ENCODE results near the gene ELMO2. TPM values are rescaled to one million over a fixed set of nuclear protein-coding genes. Genes with fewer than 3 reads are reported as not detected.

Gene ELMO2
- total RNA-seq, 8 experiments from 2014 or later, result 23.0 to 58.2 (median 38.2) TPM

DNA sequence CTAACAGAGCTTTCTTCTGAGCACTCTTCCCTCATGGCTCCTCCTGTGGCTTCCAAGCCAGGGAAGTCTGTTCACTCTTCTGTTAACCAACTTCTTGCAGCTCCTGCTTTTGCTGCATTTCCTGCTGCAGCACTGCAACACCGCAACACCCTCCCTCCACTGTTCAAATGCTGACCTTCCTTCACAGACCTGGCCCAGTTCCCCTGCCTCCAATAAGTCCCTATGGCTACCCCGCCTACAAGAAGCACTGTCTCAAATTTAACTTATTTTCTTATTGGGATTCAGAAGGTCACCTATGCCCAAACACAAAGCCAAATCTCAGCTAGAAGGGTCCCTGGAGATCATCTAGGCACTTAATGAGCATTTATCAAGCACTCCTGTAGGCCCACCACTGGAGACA, 44.6 kb downstream of the ELMO2 start:
- ATAC-seq (replicated peaks in 6 of 8), result no peak
- Histone ChIP-seq H3K4me1 (replicated peaks in 1 of 2) (peaks cover 6 to 17% of the 10 kb centered on the region in 2 donors), H3K27ac (no peak overlapping the region), H3K4me3 (no peak overlapping the region)
- 67 to 100% (median 100%) methylated on average over 1 to 2 of the region's 2 CpGs; no CpG with 5 or more reads in 4 of the 10 experiments for WGBS, 10 experiments
- in situ Hi-C loops (cut with MboI; ENCODE audit: low pct_unique_long_range_greater_than_20kb in 2 of 9, low sequenced_read_pairs in 9 of 9, unreplicated experiment in 9 of 9), result no loop called here

DNA sequence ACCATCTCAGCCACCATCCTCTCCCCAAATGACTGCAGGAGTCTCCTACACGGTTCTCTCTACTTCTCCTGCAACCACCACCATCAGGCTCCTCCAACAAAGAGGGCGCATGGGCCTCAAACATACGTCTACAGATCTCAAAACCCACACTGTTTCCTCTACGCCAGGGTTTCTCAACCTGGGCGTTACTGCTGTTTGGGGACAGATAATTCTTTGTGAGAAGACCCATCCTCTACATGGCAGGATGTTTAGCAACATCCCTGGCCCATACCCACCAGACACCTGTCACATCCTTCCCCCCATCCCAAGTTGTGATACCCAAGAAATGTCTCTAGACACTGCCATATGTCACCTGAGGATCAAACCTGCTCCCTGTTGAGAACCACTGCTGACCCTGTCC, 45.0 kb downstream of the ELMO2 start:
- WGBS, 10 experiments, result 80 to 96% (median 86%) methylated on average over 1 to 5 of the region's 5 CpGs; no CpG with 5 or more reads in 4 of the 10 experiments

DNA sequence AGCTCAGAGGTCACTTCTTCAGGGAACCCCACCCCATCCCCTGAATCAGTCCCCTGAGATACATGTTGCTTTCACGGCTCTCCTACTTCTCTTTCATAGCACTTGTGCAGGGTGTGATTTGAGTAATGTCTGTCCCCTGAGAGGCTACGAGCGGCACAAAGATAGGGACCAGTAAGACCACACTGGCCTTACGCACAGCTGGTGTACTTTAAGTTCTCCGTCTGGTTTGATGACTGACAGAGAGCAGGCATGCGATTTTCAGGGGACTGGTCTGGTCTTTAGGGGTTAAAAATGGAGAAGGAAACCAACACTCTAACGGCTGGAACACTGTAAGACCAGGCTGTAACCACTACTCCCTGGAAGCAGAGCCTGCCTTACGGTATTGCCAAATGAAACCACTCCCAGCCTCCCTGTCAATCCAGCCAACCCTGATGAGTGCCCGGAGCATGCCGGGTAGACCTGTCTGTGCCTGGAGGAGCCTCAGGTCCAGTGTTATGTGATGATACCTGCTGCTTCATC, 47.1 kb downstream of the ELMO2 start:
- Histone ChIP-seq H3K4me3 (no peak overlapping the region), H3K27ac (no peak overlapping the region), H3K4me1 (replicated peaks in 1 of 2) (peaks cover 0 to 11% of the 10 kb centered on the region in 2 donors)
- in situ Hi-C loops (cut with MboI; ENCODE audit: low pct_unique_long_range_greater_than_20kb in 2 of 9, low sequenced_read_pairs in 9 of 9, unreplicated experiment in 9 of 9), result no loop called here
- WGBS, 10 experiments, result 0 to 96% (median 76%) methylated on average over 1 to 7 of the region's 10 CpGs; no CpG with 5 or more reads in 3 of the 10 experiments
- peak in 1 of 8 experiments; percentile 5 for ATAC-seq (replicated peaks in 6 of 8)

More for the DNA sequence above, 45.0 kb downstream of the ELMO2 start:
- ATAC-seq (replicated peaks in 6 of 8), result no peak
- Histone ChIP-seq H3K4me1 (replicated peaks in 1 of 2) (peaks cover 6 to 17% of the 10 kb centered on the region in 2 donors), H3K27ac (no peak overlapping the region), H3K4me3 (no peak overlapping the region)
- in situ Hi-C loops (cut with MboI; ENCODE audit: low pct_unique_long_range_greater_than_20kb in 2 of 9, low sequenced_read_pairs in 9 of 9, unreplicated experiment in 9 of 9), result no loop called here

- H3K27ac ChIP-seq, result no peak overlapping the region
- in situ Hi-C loops (cut with MboI; ENCODE audit: low pct_unique_long_range_greater_than_20kb in 2 of 9, low sequenced_read_pairs in 9 of 9, unreplicated experiment in 9 of 9), result no loop called here
- ATAC-seq (replicated peaks in 6 of 8), result no peak
- 80 to 100% (median 85%) methylated on average over 1 to 7 of the region's 19 CpGs; no CpG with 5 or more reads in 3 of the 10 experiments for WGBS, 10 experiments
- peaks cover 0 to 11% of the 10 kb centered on the region in 2 donors for H3K4me1 ChIP-seq (replicated peaks in 1 of 2)
- H3K4me3 ChIP-seq, result no peak overlapping the region
These were observed 47.9 kb downstream of the ELMO2 start for GRCh38 chr20:46358346-46359058.

- ATAC-seq (replicated peaks in 6 of 8), result peak in 7 of 8 experiments; percentile 8 to 41 (median 25)
- in situ Hi-C loops (cut with MboI; ENCODE audit: low pct_unique_long_range_greater_than_20kb in 2 of 9, low sequenced_read_pairs in 9 of 9, unreplicated experiment in 9 of 9), result no loop called here
- H3K4me1 ChIP-seq (replicated peaks in 1 of 2), result no peaks in the 10 kb centered on the region
- no peak overlapping the region for H3K27ac ChIP-seq
- 9 to 20% (median 20%) methylated on average over 1 to 6 of the region's 13 CpGs; no CpG with 5 or more reads in 7 of the 10 experiments for WGBS, 10 experiments
- H3K4me3 ChIP-seq, result no peak overlapping the region
These were observed 49.3 kb downstream of the ELMO2 start for GRCh38 chr20:46357030-46357514.

DNA sequence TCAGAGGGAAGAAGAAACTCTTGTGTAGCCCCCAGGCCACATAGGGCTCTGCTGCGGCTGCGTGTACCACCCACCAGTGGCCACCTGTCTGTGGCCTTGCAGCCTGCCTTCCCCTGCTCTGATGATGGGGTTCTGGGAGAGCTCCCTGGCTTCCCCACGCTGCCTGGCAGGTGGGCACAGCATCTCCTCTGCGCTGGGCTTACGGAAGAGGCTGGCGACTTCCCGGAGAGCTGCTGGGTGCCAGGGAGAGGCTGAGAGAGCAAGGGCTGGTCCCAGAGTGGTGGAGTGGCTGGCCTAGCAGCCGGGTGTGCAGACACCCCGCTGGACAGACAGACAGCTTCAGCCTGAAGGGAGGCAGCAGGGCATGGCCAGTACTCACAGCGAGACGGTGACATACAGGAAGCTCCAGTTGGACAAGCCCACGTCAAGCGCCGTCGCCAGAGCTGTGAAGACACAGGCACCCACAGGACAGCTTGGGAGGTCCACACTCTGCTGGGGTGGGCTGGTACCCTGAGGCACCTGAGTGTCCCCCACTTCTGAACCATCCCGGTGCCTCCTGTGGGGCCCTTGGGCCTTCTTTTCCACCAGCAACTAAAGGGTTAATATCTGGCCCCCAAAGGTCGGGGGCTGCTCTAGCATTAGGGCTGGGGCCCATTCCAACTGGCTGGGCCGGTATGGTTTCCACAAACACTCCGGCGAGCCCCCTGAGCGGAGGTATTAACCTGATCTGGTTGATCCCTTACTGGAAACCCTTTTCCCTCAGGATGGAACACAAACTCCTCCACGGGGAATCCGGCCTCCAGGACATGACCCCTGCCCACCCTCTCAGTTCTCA, 50.0 kb downstream of the ELMO2 start:
- H3K4me1 ChIP-seq (replicated peaks in 1 of 2), result peaks cover 6% of the 10 kb centered on the region in 2 donors
- whole genome bisulfite sequencing, 10 experiments, result 0 to 95% (median 85%) methylated on average over 1 to 5 of the region's 23 CpGs; no CpG with 5 or more reads in 3 of the 10 experiments
- peak in 2 of 8 experiments; percentile 2 to 3 for ATAC-seq (replicated peaks in 6 of 8)
- no peak overlapping the region for H3K27ac ChIP-seq
- in situ Hi-C loops (cut with MboI; ENCODE audit: low pct_unique_long_range_greater_than_20kb in 2 of 9, low sequenced_read_pairs in 9 of 9, unreplicated experiment in 9 of 9), result no loop called here
- no peak overlapping the region for H3K4me3 ChIP-seq

DNA sequence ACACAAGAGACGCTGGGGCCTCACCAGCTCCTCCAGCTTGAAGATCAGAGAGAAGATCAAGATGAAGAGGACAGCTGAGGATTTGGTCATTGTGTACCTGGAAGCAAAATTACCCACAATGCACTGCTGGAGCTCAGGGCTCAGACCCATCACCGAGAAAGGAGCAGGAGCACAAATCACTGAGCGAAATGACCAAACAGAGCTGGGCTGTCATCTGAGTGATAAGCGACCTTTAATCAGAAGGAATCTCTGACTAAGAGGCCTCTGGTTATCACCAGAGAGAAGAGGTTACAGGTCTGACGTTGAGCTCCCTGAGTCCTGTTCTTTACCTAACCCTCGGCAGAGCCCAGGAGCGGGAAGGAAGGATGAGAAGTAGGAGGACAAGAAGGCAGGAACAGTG, 50.6 kb downstream of the ELMO2 start:
- no peak overlapping the region for H3K27ac ChIP-seq

GRCh38 chr20:46354920-46355654, 51.3 kb downstream of the ELMO2 start:
- 76 to 100% (median 89%) methylated on average over 1 to 9 of the region's 20 CpGs; no CpG with 5 or more reads in 3 of the 10 experiments for WGBS, 10 experiments
- Histone ChIP-seq H3K4me1 (replicated peaks in 1 of 2) (peaks cover 19% of the 10 kb centered on the region in 2 donors), H3K27ac (no peak overlapping the region), H3K4me3 (no peak overlapping the region)
- in situ Hi-C loops (cut with MboI; ENCODE audit: low pct_unique_long_range_greater_than_20kb in 2 of 9, low sequenced_read_pairs in 9 of 9, unreplicated experiment in 9 of 9), result no loop called here
- no peak for ATAC-seq (replicated peaks in 6 of 8)

More for the DNA sequence above, 50.6 kb downstream of the ELMO2 start:
- in situ Hi-C loops (cut with MboI; ENCODE audit: low pct_unique_long_range_greater_than_20kb in 2 of 9, low sequenced_read_pairs in 9 of 9, unreplicated experiment in 9 of 9), result no loop called here
- 67 to 95% (median 82%) methylated on average over 1 to 7 of the region's 7 CpGs; no CpG with 5 or more reads in 3 of the 10 experiments for WGBS, 10 experiments
- H3K4me3 ChIP-seq, result no peak overlapping the region
- ATAC-seq (replicated peaks in 6 of 8), result peak in 4 of 8 experiments; percentile 11 to 31 (median 22)
- peaks cover 12% of the 10 kb centered on the region in 2 donors for H3K4me1 ChIP-seq (replicated peaks in 1 of 2)

DNA sequence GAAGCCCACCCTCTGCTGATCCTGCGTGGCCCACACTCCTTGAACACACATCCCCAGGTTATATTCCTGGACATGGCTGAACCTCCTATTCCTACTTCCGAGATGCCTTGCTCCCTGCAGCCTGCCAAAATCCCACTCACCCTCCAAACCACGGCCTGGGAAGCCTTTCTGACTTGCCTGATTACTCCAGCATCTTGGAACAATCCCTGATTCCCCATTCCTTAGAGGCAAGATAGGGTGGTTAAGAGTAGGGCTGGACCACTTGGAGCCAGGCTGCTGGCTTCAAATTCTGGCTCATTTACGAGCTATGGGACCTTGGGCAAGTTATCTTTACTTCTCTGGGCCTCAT, 52.2 kb downstream of the ELMO2 start:
- no peak overlapping the region for H3K27ac ChIP-seq
- in situ Hi-C loops (cut with MboI; ENCODE audit: low pct_unique_long_range_greater_than_20kb in 2 of 9, low sequenced_read_pairs in 9 of 9, unreplicated experiment in 9 of 9), result no loop called here
- WGBS, 10 experiments, result 94 to 100% (median 100%) methylated on average over 1 to 3 of the region's 4 CpGs; no CpG with 5 or more reads in 5 of the 10 experiments
- peaks cover 28% of the 10 kb centered on the region in 2 donors for H3K4me1 ChIP-seq (replicated peaks in 1 of 2)
- no peak for ATAC-seq (replicated peaks in 6 of 8)
- no peak overlapping the region for H3K4me3 ChIP-seq

GRCh38 chr20:46353500-46354206, 52.8 kb downstream of the ELMO2 start:
- 52 to 100% (median 85%) methylated on average over 1 to 12 of the region's 14 CpGs for WGBS, 10 experiments
- Histone ChIP-seq H3K27ac (no peak overlapping the region), H3K4me3 (no peak overlapping the region), H3K4me1 (replicated peaks in 1 of 2) (peaks cover 33 to 34% of the 10 kb centered on the region in 2 donors)
- ATAC-seq (replicated peaks in 6 of 8), result peak in 1 of 8 experiments; percentile 4
- in situ Hi-C loops (cut with MboI; ENCODE audit: low pct_unique_long_range_greater_than_20kb in 2 of 9, low sequenced_read_pairs in 9 of 9, unreplicated experiment in 9 of 9), result no loop called here

GRCh38 chr20:46352370-46352938, 54.0 kb downstream of the ELMO2 start:
- no peak overlapping the region for H3K4me3 ChIP-seq
- in situ Hi-C loops (cut with MboI; ENCODE audit: low pct_unique_long_range_greater_than_20kb in 2 of 9, low sequenced_read_pairs in 9 of 9, unreplicated experiment in 9 of 9), result no loop called here
- no peak for ATAC-seq (replicated peaks in 6 of 8)
- no peak overlapping the region for H3K27ac ChIP-seq
- H3K4me1 ChIP-seq (replicated peaks in 1 of 2), result peaks cover 45 to 46% of the 10 kb centered on the region in 2 donors
- 75 to 100% (median 94%) methylated on average over 2 to 8 of the region's 18 CpGs; no CpG with 5 or more reads in 2 of the 10 experiments for WGBS, 10 experiments
